GM19238 (cell line): ENCODE measurements around the gene RALY.
"Not testable (repeated sequence)": the region's sequence is repeated elsewhere in the genome, so short reads cannot be mapped to it uniquely, and the experiment has no call there.

Source experiments
- DNase-seq: peaks from one replicate; pipeline ENCODE4 v3.0.0; 2011; ENCODE audit warnings: low spot score; ENCODE audit not compliant: insufficient read length

RALY gene

GRCh38 chr20:34132943-34133342 lies 139.2 kb downstream of the RALY start:
- not testable (repeated sequence) for DNase-seq

- DNase-seq = not testable (repeated sequence)
Measured at GRCh38 chr20:34133365-34133860, 139.7 kb downstream of the RALY start.
